H1 (cell line): ENCODE data around the gene MICALL2. TPM values are rescaled to one million over a fixed set of nuclear protein-coding genes. Genes with fewer than 3 reads are reported as not detected.

Experiments
- CBX8 ChIP-seq: fragments of 300-800, 300-1000 bp; sonication (generic); IDR thresholded peaks from 2 replicates; pipeline ENCODE4 v1.7.1; 2016; ENCODE audit warnings: low read depth, low read length, borderline replicate concordance
- CHD2 ChIP-seq: IDR thresholded peaks from 2 replicates; pipeline ENCODE4 v1.6.1; 2012; ENCODE audit warnings: low read length, improper control_type of control experiment
- MAFK ChIP-seq: IDR thresholded peaks from 2 replicates; pipeline ENCODE4 v1.6.1; 2012; ENCODE audit warnings: low read depth, mild to moderate bottlenecking, improper control_type of control experiment, low read length
- SIN3A ChIP-seq, 2 experiments: IDR thresholded peaks in 1 of 2; conservative IDR thresholded peaks in 1 of 2; 2 replicates each; pipeline ENCODE4 v1.6.1; 2011 to 2012; ENCODE audit warnings: low read length in 2 of 2, improper control_type of control experiment in 1 of 2, low read depth in 1 of 2, mild to moderate bottlenecking in 1 of 2
- SP4 ChIP-seq: IDR thresholded peaks from 2 replicates; pipeline ENCODE4 v1.6.1; 2012; ENCODE audit warnings: low read length, inconsistent platforms
- polyA plus RNA-seq, 7 experiments: library from polyadenylated mRNA; depleted of rRNA in 3 of 7; stranded (reverse) in 5 of 7; unstranded in 2 of 7; fragments of >200 nt in 5 of 7; fragments of 200-250 nt in 2 of 7; gene quantifications; 1 replicate in 5 of 7; 2 replicates in 1 of 7; 4 replicates in 1 of 7; pipeline versions ENCODE4 v1.2.1 to v1.2.3, GENCODE V29; 2011 to 2013; ENCODE audit warnings: missing spikeins in 2 of 7, mixed read lengths in 2 of 7
- total RNA-seq: library from RNA; stranded (reverse); fragmentation: NEBNext Ultra II Directional; extraction: Animal tissue kit (Norgen Biotek cat#: 25700); gene quantifications from 2 replicates; pipeline ENCODE4 v1.2.1, GENCODE V29; 2021

MICALL2 gene
- total and polyA plus RNA-seq, 2 of the 8 experiments (the other 6 are each of a cell fraction or from before 2014, with no cell fraction given) = 5.3 to 8.5 TPM

- TF ChIP-seq SIN3A (conservative IDR thresholded peaks at IDR 0.05 in 1 of 2, IDR thresholded peaks at IDR 0.05 in 1 of 2; ENCODE audit: low read depth in 1 of 2, low read length in 2 of 2) (peak; percentile 68 to 71; a peak in 2 of 4 replicates), CBX8 (no peak), CHD2 (no peak), MAFK (peak; percentile 80), SP4 (peak; percentile 96; the same call in 1 of the 2 replicates)
These were observed 36.6 kb downstream of the MICALL2 start (continued) for GRCh38 chr7:1422512-1423263.
